ENCODE measurements around the gene AP1G1.

Gene AP1G1

GRCh38 chr16:71853413-71853812, 44.8 kb upstream of the AP1G1 start:
- no peaks in the 10 kb centered on the region for H3K27me3 ChIP-seq (ENCODE audit: control insufficient read depth, low read length)
- H3K79me2 ChIP-seq (ENCODE audit: control insufficient read depth, low read length): peaks cover 48% of the 10 kb centered on the region
- H3K4me2 ChIP-seq (ENCODE audit: low read length): peak overlapping the region; percentile 68
- TF ChIP-seq CTCF (IDR thresholded peaks at IDR 0.05; ENCODE audit: low read depth, low read length, poor library complexity, severe bottlenecking) (no peak), EZH2phosphoT487 (IDR thresholded peaks at IDR 0.05; ENCODE audit: borderline replicate concordance, low read length) (no peak)
- no peaks in the 10 kb centered on the region for H3K9me2 ChIP-seq (replicated peaks; ENCODE audit: control insufficient read depth, low read length)
- peaks cover 24% of the 10 kb centered on the region for H3K4me1 ChIP-seq (ENCODE audit: control insufficient read depth, low read length)
- H3K4me3 ChIP-seq (ENCODE audit: low read length): peak overlapping the region; percentile 30
- peaks cover 21% of the 10 kb centered on the region for H4K20me1 ChIP-seq (ENCODE audit: control insufficient read depth, insufficient read depth, low read depth, low read length)
- H3F3A ChIP-seq (ENCODE audit: control insufficient read depth, insufficient read depth): no peaks in the 10 kb centered on the region
- no peaks in the 10 kb centered on the region for H3K9me3 ChIP-seq (ENCODE audit: control insufficient read depth, insufficient read depth, low read length)
- 0 out of 2 replicates have a peak overlapping the region, but pooled peaks have one; percentile 2 for H3K27ac ChIP-seq (ENCODE audit: low read depth, low read length)
- H3K36me3 ChIP-seq (ENCODE audit: control insufficient read depth, low read length): peaks cover 69% of the 10 kb centered on the region

DNA sequence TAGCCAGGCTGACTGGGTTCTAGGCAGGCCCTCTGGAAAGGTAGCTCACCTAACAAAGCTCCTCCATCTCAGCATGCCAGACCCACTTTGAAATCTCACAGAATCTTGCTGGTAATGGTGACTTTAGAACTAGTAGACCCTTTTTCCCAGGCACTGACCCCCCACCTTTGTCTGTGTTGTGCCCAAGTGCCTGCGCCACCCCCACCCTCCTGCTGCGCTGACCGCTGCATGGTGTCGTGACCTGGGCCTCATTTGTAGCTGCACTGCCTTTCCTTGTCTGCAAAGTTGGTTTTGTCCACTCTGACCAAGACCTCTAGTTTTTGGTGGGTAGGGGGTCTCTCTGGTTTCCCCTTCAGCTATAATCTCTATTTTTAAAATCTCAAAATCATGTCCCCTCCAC, 43.9 kb upstream of the AP1G1 start:
- Histone ChIP-seq H3K36me3 (ENCODE audit: control insufficient read depth, low read length) (peaks cover 77% of the 10 kb centered on the region), H4K20me1 (ENCODE audit: control insufficient read depth, insufficient read depth, low read depth, low read length) (peaks cover 23% of the 10 kb centered on the region), H3K4me1 (ENCODE audit: control insufficient read depth, low read length) (peaks cover 24% of the 10 kb centered on the region), H3K9me2 (replicated peaks; ENCODE audit: control insufficient read depth, low read length) (no peaks in the 10 kb centered on the region), H3K27me3 (ENCODE audit: control insufficient read depth, low read length) (no peaks in the 10 kb centered on the region), H3K27ac (ENCODE audit: low read depth, low read length) (no peak overlapping the region), H3F3A (ENCODE audit: control insufficient read depth, insufficient read depth) (no peaks in the 10 kb centered on the region), H3K79me2 (ENCODE audit: control insufficient read depth, low read length) (peaks cover 54% of the 10 kb centered on the region), H3K4me2 (ENCODE audit: low read length) (peak overlapping the region; percentile 68), H3K4me3 (ENCODE audit: low read length) (0 out of 2 replicates have a peak overlapping the region, but pooled peaks have one; percentile 30), H3K9me3 (ENCODE audit: control insufficient read depth, insufficient read depth, low read length) (no peaks in the 10 kb centered on the region)
- TF ChIP-seq CTCF (IDR thresholded peaks at IDR 0.05; ENCODE audit: low read depth, low read length, poor library complexity, severe bottlenecking) (no peak), EZH2phosphoT487 (IDR thresholded peaks at IDR 0.05; ENCODE audit: borderline replicate concordance, low read length) (no peak)

GRCh38 chr16:71852158-71852557, 43.5 kb upstream of the AP1G1 start:
- Histone ChIP-seq H3K9me3 (ENCODE audit: control insufficient read depth, insufficient read depth, low read length) (no peaks in the 10 kb centered on the region), H4K20me1 (ENCODE audit: control insufficient read depth, insufficient read depth, low read depth, low read length) (peaks cover 22% of the 10 kb centered on the region), H3K27ac (ENCODE audit: low read depth, low read length) (no peak overlapping the region), H3K4me2 (ENCODE audit: low read length) (no peak overlapping the region), H3K27me3 (ENCODE audit: control insufficient read depth, low read length) (no peaks in the 10 kb centered on the region), H3K79me2 (ENCODE audit: control insufficient read depth, low read length) (peaks cover 55% of the 10 kb centered on the region), H3K4me1 (ENCODE audit: control insufficient read depth, low read length) (peaks cover 28% of the 10 kb centered on the region), H3K4me3 (ENCODE audit: low read length) (no peak overlapping the region), H3K36me3 (ENCODE audit: control insufficient read depth, low read length) (peaks cover 79% of the 10 kb centered on the region), H3K9me2 (replicated peaks; ENCODE audit: control insufficient read depth, low read length) (no peaks in the 10 kb centered on the region), H3F3A (ENCODE audit: control insufficient read depth, insufficient read depth) (no peaks in the 10 kb centered on the region)
- TF ChIP-seq CTCF (IDR thresholded peaks at IDR 0.05; ENCODE audit: low read depth, low read length, poor library complexity, severe bottlenecking) (no peak), EZH2phosphoT487 (IDR thresholded peaks at IDR 0.05; ENCODE audit: borderline replicate concordance, low read length) (no peak)
